Activated CD8-positive, alpha-beta memory T cell treated with anti-CD3 and anti-CD28 coated beads for 48 hours (primary cell): Measurements from ENCODE around the gene APOBEC3G.

ENCODE experiments used
- DNase-seq, 3 experiments: peaks; one replicate each; pipeline ENCODE4 v3.0.0-alpha.2; 2020; ENCODE audit warnings: low read depth in 2 of 3, low spot score in 2 of 3

Gene APOBEC3G

DNA sequence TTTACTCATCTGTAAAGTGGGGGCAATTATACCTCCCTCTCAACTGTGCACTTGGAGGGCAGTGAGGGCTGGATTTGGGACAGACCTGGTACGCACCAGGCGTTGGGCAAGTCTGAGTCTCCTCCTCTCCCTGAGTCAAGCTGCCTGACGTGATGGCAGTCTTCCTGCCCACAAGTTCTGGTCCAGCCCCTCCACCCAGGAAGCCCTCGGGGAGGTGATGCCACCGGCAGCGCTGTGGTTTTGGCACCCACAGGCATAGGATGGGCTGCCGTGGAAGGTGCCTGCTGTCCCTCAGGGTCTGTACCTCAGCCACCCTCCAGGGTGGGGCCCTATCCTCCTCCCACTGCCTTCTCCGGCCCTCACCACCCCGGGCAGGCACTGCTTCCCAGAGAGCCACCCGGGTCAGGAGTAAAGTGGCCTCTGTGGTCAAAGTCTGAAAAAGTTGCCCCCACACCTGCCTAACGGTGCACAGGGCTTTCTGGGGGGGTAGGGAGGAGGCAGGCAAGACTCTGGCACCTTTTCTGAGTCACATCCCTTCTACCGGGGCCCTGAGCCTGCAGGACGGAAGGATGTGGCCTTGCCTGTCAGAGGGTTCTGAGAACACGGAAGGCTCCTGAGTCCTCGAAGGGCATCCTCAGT, 13.5 kb downstream of the APOBEC3G start:
- DNase-seq: peak; percentile 61 to 86 (median 62)

DNA sequence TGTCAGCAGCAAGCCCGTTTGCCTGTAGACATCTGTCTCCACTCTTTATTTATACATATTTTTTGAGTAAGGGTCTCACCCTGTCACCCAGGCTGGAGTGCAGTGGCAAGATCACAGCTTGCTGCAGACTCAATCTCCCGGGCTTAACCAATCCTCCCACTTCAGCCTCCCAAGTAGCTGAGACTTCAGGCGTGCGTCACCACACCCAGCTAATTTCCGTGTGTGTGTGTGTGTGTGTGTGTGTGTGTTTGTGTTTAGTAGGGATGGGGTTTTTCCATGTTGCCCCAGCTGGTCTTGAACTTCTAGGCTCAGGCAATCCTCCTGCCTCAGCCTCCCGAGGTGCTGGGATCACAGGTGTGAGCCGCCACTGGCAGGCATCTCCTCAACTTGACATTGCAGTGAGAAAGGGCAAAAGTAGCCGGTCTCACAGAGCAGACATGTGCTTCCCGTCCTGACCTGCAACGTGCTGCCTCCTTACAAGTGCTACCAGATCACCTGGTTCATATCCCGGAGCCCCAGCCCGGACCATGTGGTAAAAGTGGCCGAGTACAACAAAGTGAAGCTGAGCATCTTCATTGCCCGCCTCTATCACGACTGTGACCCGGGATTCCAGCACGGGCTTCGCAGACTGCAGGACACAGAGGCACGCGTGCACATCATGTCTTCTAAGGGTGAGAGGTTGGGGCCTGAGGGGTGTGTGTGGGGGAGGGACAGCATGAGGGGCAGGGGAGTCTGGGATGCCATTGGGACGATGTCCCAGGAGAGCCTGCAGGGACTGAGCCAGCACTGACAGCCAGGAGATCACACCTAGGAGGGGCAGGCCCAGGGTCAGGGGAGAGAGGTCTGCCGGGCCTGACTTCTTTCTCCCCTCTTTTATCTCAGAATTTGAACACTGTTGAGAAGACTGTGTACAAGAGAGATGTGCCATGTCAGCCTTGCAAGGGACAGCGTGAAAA, 14.3 kb downstream of the APOBEC3G start:
- DNase-seq: no peak

DNA sequence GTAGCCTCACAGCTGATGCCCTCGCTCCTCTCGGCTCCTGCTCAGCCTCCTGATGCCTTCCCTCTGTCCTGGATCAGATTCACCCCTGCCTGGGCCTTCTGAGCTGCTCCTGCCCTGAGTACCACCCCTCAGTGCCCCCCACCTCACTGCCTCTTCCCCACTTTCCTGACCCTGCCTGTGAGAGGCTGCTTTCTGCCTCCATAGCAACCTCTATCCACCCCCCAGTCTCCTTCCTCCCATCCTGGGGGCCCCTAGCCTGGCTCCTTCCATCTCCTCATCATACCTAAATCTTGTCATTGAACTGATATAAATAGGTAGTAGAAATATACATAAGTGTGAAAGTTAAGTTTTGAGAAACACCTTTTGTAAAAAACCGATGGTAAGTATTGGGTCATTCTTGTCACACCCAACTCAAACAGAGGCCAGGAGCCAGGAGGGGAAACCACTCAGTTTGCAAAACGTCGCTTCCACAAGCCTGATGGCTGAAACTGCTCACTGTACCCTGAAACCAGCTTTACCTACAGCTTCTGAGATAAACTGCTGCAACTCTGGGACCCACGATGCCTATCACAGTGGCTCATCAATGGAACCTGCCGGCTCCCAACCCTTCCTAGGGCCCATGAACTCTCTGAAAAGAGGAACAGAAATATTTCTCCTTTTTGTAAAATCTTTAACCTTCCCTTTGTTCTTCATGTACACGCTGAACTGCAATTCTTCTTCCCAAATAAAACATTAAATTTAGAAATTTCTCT, 15.2 kb downstream of the APOBEC3G start:
- DNase-seq: no peak

DNA sequence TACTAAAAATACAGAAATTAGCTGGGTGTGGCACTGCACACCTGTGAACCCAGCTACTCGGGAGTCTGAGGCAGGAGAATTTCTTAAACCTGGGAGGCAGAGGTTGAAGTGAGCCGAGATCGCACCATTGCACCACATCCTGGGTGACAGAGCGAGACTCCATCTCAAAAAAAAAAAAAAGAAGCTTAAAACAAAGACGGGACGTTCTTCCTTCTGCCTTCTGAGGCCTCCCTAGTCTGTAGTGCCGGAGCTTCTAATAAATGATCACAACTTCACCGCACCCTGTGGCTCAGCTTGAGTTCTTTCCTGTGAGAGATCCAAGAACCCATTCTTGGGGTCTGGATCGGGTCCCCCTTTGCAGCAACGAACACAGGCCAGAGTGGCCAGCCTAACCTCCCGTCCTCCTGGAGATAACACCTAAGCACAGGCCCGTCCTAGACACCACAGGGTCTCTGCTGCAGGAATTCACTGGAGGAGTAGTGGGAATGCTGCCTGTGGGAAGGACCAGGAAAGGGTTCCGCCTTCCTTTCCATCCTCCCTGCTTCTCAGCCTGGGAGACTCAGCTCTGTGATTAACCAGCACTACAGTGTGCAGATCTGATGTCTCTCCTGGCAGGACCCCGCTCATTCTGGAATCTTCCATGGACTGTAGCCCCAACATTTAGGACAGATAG, 17.8 kb downstream of the APOBEC3G start:
- DNase-seq: no peak

DNA sequence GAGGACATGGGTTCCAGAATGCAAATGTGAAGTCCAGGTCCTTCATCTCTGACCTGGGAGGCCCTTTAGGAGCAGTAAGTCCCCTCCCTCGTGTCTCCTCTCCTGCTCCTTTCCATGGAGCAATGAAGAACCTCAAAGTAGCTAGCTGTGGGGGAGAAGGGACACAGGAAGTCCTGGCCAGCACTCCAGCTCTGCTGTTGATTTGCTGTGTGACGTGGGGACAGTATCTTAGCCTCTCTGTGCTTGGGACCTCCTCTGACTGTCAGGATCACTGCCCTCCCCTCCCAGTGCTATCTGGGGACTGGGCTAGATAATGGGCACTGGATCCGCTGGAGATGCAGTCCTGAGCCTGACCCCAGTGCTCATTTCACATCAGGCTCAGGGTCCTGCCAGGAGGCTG, 18.9 kb downstream of the APOBEC3G start:
- DNase-seq: no peak

DNA sequence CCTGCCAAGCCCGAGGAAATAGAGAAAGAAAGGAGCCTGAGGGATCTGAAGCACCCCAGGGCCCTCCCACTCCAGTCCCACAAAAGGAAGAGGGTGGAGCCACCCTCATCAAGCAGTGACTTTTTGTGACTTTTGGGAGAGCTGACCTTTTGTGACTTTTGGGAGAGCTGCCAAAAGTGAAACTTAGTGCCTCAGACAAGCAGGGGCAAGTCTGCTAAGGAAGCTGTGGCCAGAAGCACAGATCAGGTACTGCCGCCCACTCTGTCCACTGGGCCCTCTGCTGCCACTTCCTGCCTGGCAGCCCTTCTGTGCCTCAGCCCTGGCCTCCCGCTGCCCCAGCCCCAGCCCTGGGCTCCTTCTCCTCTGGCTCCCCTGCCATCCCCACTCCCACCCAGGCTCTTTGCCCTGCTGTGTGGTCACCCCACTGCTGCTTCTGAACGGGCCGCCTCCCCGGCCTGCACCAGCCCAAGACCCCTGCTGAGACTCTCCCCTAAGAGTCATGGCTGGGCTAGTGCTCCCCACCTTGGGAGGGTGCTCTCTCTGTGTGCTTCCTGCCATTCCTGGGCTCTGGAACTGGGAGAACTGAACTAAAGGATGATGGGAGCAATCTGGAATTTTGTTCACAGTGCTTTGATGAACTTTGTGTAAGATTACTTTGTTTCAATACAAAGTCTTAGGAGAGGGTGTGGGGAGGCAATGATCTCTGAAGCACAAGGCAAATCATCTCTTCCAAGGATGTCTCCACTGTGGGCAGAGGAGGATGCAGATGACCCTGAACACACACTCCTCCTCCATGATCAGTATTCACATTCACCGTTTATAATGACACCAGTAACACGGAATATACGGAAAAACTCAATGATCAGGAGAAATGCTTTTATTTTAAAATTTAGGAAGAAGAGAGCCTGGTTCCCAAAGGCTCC, 20.3 kb downstream of the APOBEC3G start, which contains the start of gene APOBEC3H:
APOBEC3H (plus strand) TSS at position 147 of the 923 bp plus-strand sequence. CDS start 3,035 bp downstream, outside the sequence.
- no peak for DNase-seq

DNA sequence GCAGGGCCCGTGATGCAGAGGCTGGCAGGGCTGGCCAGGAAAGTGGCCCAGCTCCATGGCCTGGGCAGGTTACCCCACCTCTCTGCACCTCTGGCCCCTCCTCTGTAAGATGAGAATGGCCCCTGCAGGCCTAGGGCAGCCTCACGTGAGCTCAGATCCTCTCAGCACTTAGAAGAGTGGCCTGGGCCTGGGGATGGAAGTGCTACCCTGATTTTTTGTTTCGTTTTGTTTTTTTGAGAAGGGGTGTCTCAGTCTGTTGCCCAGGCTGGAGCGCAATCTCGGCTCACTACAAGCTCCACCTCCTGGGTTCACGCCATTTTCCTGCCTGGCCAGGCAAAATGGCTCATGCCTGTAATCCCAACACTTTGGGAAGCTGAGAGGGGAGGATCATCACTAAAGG, 21.0 kb downstream of the APOBEC3G start:
- no peak for DNase-seq

DNA sequence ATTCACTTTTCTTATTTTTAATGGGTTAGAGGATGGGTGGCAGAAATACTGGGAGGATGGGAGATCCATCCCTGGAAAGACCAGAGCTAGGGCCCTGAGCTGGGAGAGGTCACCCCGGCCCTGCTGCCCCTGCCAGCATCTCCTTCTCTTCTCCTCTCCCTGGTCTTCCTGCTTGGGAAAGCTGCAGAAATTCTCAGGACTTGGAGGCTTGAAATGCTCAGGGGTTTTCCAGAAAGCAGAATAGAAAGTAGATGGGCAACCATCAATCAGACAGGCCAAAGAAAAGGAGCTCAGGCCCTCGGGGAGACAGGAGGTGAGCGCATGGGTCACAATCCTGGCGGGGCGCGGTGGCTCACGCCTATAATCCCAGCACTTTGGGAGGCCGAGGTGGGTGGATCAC, 21.5 kb downstream of the APOBEC3G start:
- no peak for DNase-seq

DNA sequence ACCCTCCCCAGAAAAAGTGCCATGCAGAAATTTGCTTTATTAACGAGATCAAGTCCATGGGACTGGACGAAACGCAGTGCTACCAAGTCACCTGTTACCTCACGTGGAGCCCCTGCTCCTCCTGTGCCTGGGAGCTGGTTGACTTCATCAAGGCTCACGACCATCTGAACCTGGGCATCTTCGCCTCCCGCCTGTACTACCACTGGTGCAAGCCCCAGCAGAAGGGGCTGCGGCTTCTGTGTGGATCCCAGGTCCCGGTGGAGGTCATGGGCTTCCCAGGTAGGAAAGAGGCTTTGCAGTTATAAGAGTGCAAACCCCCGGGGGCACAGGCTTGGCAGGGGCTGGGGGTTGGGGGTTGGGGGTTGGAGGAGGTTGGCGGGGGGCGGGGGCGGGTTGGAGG, 24.2 kb downstream of the APOBEC3G start:
- no peak for DNase-seq

DNA sequence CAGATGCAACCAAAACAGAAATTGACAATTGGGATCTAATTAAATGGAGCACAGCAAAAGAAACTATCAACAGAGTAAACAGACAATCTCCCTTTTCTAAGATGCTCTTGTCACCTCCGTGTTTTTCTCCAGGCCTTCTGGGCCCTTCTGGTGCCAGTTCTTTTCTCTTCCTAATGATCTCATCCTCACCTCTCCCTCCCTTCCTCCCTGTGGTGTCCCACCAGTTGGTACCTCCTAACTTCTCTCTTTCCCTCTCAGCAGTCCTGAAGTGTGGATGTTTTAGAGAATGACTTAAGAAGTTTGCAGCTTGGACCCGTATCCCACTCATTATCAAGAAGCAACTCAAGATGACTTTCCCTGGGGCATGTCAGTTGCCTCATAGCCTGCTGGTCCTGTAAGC, 26.4 kb downstream of the APOBEC3G start:
- DNase-seq: no peak

DNA sequence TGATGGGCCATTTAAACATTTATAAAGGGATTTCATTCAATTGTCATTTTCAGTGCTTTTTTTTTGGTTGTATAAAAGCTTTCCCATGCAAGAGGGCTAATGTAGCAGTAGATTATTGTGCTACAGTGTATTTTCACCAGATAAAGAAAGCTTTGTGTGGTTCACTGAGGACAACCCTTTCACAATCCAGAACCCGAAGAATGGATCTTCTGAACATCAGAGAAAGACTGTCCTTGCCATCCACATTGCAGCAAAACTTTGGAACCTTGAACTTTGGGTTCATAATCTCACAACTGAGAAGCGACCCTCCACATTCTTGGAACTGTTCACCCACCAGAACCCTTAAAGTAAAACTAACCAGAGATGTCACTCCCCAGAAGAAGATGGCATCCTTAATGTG, 29.3 kb downstream of the APOBEC3G start:
- no peak for DNase-seq

DNA sequence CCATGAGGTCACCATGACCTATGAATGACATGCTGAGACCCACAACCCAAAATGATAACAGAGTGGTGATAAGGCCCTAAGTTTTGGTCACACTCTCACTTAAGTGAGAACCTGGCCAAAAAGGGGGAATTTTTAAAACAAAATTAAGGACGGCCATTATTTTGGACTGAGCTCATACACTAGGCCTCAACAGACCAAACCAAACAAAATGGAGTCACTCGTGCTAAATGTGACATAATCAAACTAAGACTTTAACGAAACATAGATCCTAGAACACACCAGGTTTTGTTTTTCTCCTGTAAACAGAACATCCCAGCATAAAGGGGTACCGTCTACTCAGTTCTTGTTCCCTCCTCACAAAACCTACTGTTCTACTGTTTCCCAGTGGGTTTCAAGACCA, 31.4 kb downstream of the APOBEC3G start:
- no peak for DNase-seq

DNA sequence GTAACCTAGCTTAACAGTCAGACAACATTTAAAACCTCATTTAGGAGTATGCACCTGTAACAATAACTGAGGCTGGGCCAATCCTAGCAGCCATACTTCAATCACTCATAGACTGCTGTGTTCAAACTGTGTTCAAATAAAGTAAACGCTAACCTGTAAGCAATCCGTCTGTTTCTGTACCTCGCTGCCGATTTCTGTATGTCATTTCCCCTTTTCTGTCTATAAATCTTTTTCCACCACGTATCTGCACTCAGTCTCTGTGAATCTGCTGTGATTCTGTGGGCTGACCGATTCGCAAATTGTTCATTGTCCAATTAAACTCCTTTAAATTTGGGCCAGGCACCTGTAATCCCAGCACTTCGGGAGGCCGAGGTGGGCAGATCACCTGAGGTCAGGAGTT, 32.3 kb downstream of the APOBEC3G start:
- no peak for DNase-seq

DNA sequence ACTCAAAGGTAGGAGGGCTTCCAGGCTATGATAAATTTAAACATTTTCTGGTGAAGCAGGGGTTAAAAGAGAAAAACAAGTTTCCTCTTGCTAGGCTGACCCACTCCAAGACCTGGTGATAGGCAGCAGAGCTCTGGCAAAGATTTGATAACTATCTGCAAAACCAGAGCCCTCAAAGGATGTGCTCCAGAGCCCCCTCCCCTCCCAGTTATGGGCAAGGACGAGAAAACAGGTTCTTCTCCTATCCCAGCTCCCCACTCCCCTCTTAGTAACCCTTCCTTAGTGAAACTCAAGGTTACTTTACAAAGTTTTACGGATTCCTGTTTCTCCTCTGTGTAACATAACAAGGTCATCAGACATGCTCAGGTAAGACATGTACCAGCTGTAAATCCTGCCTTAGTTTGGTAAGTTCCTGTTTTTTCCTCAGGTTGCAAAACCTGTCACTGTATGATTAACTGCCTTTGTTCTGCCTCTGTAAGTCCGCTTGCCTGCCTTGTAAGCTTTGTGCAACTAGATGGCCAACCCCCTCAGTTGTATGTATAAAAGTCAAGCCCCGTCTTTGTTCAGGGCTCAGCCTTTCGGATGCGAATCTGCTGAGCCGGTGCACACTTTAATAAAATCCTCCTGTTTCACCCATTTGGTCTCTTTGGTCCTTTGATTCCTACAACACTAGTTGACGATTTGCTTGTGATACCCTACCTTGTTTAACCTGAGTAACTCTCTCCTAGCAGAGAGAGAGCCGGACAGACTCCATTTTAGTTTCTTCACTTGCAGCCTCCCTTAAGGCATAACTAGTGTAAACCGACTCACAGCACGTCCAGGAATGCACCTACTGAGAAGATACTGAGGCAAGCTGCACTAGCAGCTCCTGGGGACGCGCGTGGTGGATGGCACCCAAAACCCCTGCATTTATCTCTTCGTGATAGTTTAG, 33.8 kb downstream of the APOBEC3G start:
- DNase-seq: no peak

DNA sequence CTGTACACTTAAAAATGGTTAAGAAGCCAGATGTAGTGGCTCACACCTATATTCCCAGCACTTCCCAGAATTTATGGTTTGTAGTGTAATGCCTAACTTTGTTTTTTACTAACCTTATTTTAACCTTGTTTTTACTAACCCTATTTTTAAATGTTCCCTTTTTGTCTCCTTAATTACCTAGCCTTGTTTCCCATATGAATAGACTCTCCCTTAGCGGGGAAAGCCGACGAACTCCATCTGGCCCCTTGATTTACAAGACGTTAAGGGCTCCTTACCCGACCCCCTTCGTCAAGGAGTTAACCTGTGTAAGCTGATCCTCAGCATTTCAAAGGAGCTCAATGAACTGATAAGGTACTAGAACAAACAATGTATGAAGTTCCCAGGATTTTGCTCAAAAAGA, 37.0 kb downstream of the APOBEC3G start:
- DNase-seq: no peak

DNA sequence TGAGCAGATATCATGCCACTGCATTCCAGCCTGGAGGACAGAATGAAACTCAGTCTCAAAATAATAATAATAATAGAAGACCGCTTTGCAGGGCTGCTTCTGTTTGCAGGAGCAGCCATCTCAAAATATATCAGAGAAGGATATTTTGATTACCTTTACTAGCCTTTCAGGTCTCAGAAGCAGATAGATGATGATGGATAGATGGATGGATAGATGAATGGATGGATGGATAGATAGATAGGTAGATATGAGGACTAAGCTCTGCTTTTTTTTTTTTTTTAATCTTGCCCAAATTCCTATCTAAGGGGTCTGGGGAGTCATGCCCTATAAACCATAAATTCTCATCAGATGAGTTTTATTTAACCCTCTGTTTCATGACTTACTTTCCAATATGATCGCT, 38.5 kb downstream of the APOBEC3G start:
- no peak for DNase-seq

DNA sequence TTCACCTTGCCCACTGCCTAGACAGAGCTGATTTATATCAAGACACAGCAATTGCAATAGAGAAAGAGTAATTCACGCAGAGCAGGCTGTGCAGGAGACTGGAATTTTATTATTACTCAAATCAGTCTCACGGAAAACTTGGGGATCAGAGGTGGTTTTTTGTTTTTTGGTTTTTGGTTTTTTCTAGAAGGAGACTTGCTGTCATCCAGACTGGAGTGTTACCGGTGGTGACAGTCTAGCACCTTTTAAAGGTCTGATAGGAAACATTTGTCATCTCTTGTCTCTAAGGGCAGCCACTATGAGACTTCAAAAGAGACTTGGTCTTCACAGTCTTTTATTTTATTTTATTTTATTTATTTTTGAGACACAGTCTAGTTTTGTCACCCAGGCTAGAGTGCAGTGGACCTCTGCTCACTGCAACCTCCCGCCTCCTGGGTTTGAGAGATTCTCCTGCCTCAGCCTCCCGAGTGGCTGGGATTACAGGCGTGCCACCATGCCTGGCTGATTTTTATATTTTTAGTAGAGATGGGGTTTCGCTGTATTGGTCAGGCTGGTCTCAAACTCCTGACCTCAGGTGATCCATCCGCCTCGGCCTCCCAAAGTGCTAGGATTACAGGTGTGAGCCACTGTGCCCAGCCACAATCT, 39.0 kb downstream of the APOBEC3G start:
- DNase-seq: no peak

DNA sequence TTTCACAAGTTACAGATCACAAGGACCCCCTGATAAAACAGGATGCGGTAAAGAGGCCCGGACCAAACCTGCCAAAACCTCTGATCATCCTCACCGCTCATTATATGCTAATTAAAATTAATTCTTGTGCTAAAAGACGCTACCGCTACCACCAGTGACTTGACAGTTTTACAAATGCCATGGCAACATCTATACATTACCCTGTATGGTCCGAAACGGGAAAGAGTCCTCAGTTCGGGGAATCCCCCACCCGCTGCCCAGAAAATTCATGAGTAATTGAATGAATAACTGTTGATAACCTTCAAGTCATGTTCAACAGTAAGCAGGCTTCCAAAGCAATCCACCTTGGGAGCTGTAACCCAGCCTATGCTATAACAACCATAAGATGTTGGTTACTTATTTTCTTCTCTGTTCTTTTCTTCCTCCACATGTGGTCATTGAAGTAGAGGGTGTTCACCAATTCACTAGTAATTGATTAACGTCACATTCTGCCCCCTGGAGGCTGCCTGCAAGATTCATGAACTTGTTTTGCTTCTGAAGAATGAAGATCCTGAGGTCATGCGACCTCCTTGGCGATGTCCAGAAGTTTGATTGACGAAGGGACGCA, 40.6 kb downstream of the APOBEC3G start:
- DNase-seq: peak; percentile 35 to 59 (median 46)
